ENCODE results near the gene HEATR3. TPM values are rescaled to one million over a fixed set of nuclear protein-coding genes. Genes with fewer than 3 reads are reported as not detected.

HEATR3 gene, protein sequence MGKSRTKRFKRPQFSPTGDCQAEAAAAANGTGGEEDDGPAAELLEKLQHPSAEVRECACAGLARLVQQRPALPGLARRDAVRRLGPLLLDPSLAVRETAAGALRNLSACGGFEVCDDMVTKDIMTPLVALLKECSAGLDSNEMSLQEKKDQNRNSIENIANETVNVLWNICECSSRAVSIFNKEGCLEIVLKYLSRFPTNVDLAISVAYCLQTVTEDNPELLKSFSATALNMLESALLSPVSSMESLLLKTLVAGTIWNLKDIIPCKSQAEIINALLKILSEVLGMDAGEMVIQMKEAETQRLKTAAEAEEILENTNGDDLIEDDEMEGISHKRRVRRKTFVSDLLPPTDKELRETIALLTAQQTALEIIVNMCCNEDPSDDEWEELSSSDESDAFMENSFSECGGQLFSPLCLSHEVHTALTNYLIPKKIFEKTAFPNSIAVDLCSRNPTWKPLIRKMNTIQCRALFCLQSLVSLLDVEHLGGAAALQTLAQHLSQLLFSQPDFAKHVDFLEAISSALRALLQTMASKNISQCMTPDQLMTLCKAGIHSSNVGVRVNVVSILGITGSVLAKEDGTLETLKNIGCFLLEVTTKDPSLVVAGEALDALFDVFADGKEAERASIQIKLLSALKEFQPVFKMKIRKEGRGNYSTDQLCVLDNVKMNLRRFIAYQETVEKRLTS
- 11.6 to 14.8 TPM (median 14.1 TPM) in 5 replicates for total RNA-seq (2022; extraction: Qiagen RNA extraction)

DNA sequence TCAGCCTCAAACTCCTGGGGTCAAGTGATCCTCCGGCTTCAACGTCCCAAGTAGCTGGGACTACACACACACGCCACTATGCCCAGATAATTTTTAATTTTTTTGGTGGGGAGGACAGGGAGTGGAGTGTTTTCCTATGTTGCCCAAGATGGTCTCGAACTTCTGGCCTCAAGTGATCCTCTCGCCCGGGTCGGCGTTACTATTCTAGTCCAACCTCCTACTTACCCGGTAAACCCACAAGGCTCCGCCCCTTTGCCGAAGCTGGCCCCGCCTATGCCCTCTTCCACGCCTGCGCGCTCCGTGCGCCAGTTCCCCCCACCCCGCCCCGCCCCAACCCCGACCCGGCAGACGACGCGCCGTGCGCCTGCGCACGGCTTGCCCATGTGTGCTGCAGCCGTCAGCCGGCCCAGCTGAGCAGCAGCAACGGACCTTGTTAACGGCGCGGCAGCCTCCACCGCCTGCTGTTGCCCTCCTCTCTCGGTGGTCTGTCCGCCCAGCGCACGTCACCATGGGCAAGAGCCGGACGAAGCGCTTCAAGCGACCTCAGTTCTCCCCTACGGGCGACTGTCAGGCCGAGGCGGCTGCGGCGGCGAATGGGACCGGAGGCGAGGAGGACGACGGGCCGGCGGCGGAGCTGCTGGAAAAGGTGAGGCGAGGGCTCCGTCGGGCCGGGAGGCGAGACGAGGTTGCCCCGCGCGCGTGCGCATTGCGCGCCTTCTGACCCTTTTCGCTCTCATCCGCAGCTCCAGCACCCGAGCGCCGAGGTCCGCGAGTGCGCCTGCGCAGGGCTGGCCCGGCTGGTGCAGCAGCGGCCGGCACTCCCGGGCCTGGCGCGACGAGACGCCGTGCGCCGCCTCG lies at the start of gene HEATR3:
HEATR3 (plus strand) TSS at position 347 of the 858 bp plus-strand sequence; CDS start at position 509, 162 bp downstream.

DNA sequence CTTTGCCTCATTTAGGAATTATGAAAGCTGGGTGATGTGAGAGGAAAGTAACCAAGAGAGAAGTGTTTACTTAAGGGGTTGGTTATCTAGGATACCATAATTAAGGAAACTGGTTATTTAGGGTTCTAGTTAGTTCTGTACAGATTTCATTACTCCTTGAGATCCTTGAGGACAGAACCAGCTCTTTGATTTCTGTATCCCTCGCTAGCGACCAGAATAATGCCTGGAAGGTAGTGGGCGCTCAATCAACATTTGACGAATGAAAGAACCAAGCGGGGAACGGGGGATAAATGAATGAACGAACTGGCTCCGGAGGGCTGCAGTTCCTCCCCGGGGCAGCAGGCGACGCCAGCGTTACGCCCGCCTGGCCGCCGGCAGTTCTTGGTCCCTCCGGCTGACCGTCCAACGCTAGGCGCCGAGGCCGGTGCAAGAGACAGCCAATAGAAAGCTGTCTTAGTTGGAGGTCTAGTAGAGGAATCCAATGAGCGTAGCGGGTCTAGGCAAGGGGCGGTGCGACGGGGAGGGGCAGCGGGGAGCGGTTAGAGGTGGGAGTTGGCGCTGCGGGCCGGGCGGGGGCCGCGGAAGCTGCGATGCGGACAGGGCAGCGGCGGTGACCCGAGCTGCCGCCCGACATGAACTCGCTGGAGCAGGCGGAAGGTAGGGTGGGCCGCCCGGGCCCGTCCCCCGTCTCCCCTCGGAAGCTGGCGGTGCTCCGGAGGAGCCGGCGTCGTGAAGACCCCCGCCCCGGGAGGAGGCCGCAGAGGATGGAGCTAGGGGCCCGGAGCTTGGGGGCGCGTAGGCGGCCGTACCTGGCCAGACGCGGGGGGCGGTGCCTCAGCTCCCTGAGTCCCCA lies 40.9 kb upstream of the HEATR3 start, which contains the start of gene CNEP1R1:
CNEP1R1 (plus strand) TSS at position 542 of the 853 bp plus-strand sequence; CDS start at position 633, 91 bp downstream.

DNA sequence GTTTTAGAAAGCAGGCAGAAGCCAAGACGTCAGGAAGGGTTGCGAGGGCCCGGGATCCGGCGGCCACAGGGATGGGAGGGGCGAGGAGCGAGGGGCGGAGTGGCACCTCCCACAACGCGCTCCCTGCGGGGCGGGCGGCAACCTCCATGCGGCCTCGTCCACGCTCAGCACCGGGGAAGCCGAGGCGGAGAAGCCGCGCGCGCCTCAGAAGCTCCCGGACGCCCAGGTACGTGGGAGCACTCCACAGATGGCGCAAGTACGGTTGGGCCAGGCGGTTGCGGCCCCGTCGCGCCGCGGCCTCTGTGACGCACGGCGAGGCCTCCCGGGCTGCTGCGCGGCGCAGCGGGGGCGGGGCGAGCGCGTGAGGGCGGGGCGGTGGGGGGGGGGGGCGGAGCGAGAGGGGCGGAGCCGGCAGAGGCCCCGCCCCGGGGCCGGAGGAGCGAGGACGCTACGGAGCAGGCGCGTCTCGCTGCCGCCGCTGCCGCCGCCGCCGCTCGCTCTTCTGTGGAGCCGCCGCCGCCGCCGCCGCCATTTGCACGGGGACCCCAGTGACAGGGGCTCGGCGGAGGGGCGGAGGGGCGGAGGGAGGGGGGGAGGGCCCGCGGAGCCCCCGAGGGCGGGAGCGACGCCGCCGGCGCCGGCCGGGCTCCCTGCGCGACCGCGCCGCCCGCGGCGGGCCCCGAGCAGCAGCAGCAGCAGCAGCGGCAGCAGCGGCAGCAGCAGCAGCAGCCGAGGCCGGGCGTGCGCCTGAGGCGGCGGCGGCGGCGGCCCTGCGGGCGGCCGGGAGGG lies 87.2 kb downstream of the HEATR3 start, which contains the start of gene TENT4B:
TENT4B (plus strand) TSS at position 500 of the 789 bp plus-strand sequence. CDS start 316 bp downstream, outside the sequence.

Other genes with a start within 250 kb of the HEATR3 start
- gene ZNF423, start 209.9 kb upstream of the HEATR3 start, total RNA-seq (2022; extraction: Qiagen RNA extraction): 0.05 to 0.29 TPM (median 0.08 TPM) in 5 replicates
- gene CNEP1R1, start 40.7 kb upstream of the HEATR3 start, total RNA-seq (2022; extraction: Qiagen RNA extraction): 17.4 to 21.8 TPM (median 20.6 TPM) in 5 replicates
- 9.3 to 12.8 TPM (median 11.8 TPM) in 5 replicates for gene TENT4B, start 87.3 kb downstream of the HEATR3 start, total RNA-seq (2022; extraction: Qiagen RNA extraction)
- gene ADCY7, start 200.6 kb downstream of the HEATR3 start, total RNA-seq (2022; extraction: Qiagen RNA extraction): 9.6 to 16.8 TPM (median 13.3 TPM) in 5 replicates

Data from A549 treated with Mapracorat at 1 μM for 4 hours (cell line).